Activated CD4-positive, alpha-beta T cell treated with anti-CD3 and anti-CD28 coated beads for 4 hours (primary cell): Measurements from ENCODE around the gene PDAP1.
"Not testable (repeated sequence)": the region's sequence is repeated elsewhere in the genome, so short reads cannot be mapped to it uniquely, and the experiment has no call there.

Experiments used
- DNase-seq, 2 donors: peaks; one replicate each; pipeline ENCODE4 v3.0.0-alpha.2; 2020

Gene PDAP1

GRCh38 chr7:99395616-99396327 lies 12.6 kb downstream of the PDAP1 start:
- DNase-seq: no peak

GRCh38 chr7:99394188-99394502 lies 14.3 kb downstream of the PDAP1 start:
- DNase-seq: no peak

- no peak for DNase-seq
Measured at GRCh38 chr7:99393355-99394187, 14.8 kb downstream of the PDAP1 start.

GRCh38 chr7:99392659-99393354 lies 15.6 kb downstream of the PDAP1 start:
- peak; percentile 77 to 81 for DNase-seq

- no peak for DNase-seq
Measured at GRCh38 chr7:99392046-99392445, 16.4 kb downstream of the PDAP1 start.

- DNase-seq: no peak
Measured at GRCh38 chr7:99390941-99391602, 17.3 kb downstream of the PDAP1 start.

GRCh38 chr7:99389772-99390171 lies 18.6 kb downstream of the PDAP1 start:
- DNase-seq: no peak

GRCh38 chr7:99387912-99388311 lies 20.5 kb downstream of the PDAP1 start:
- DNase-seq: no peak

GRCh38 chr7:99387239-99387635 lies 21.2 kb downstream of the PDAP1 start:
- DNase-seq: not testable (repeated sequence)

- DNase-seq: peak; percentile 35 to 38
Measured at GRCh38 chr7:99386584-99387238, 21.7 kb downstream of the PDAP1 start.

- no peak for DNase-seq
Measured at GRCh38 chr7:99385564-99385963, 22.8 kb downstream of the PDAP1 start.

GRCh38 chr7:99384523-99384922 lies 23.9 kb downstream of the PDAP1 start:
- DNase-seq: no peak

- DNase-seq: no peak
Measured at GRCh38 chr7:99383791-99384370, 24.5 kb downstream of the PDAP1 start.

- no peak for DNase-seq
Measured at GRCh38 chr7:99383203-99383602, 25.2 kb downstream of the PDAP1 start.

GRCh38 chr7:99381664-99382075 lies 26.7 kb downstream of the PDAP1 start:
- DNase-seq: no peak

GRCh38 chr7:99380823-99381663 lies 27.4 kb downstream of the PDAP1 start:
- DNase-seq: peak; percentile 86 to 91

GRCh38 chr7:99380032-99380822 lies 28.2 kb downstream of the PDAP1 start:
- DNase-seq: peak in 1 of 2 donors; percentile 33

GRCh38 chr7:99379693-99380031 lies 28.7 kb downstream of the PDAP1 start:
- not testable (repeated sequence) for DNase-seq

- DNase-seq: peak; percentile 49 to 53
Measured at GRCh38 chr7:99379043-99379577, 29.3 kb downstream of the PDAP1 start.
